Stimulated activated naive CD8-positive, alpha-beta T cell treated with anti-CD3 and anti-CD28 coated beads, Interleukin-15, Interleukin-2, amounts not matched to agents 100 ng/mL and 50 ng/mL, for 24 hours (primary cell): ENCODE results near the gene CENPE.

Source experiments
- H3K27ac Mint-ChIP-seq: one replicate; pipeline ENCODE4 v1.8.0; 2021; ENCODE audit warnings: mild to moderate bottlenecking, mixed read lengths
- H3K27me3 Mint-ChIP-seq: one replicate; pipeline ENCODE4 v1.8.0; 2021; ENCODE audit warnings: mixed read lengths
- H3K36me3 Mint-ChIP-seq: one replicate; pipeline ENCODE4 v1.8.0; 2021; ENCODE audit warnings: low read depth, mixed read lengths
- H3K4me1 Mint-ChIP-seq: one replicate; pipeline ENCODE4 v1.8.0; 2021; ENCODE audit warnings: low read depth, mixed read lengths
- H3K4me3 Mint-ChIP-seq: one replicate; pipeline ENCODE4 v1.8.0; 2021; ENCODE audit warnings: mild to moderate bottlenecking, mixed read lengths
- H3K9me3 Mint-ChIP-seq: one replicate; pipeline ENCODE4 v1.8.0; 2021; ENCODE audit warnings: mixed read lengths

CENPE gene

GRCh38 chr4:103075894-103076746, 122.0 kb downstream of the CENPE start:
- peaks cover 50% of the 10 kb centered on the region for H3K4me1 Mint-ChIP-seq
- no peaks in the 10 kb centered on the region for H3K27me3 Mint-ChIP-seq
- peaks cover 38% of the 10 kb centered on the region for H3K36me3 Mint-ChIP-seq
- peak overlapping the region; percentile 99 for H3K27ac Mint-ChIP-seq
- peak overlapping the region; percentile 94 for H3K4me3 Mint-ChIP-seq
- no peaks in the 10 kb centered on the region for H3K9me3 Mint-ChIP-seq

GRCh38 chr4:103075435-103075893, 122.7 kb downstream of the CENPE start:
- H3K4me3 Mint-ChIP-seq: peak overlapping the region; percentile 94
- peaks cover 38% of the 10 kb centered on the region for H3K36me3 Mint-ChIP-seq
- H3K4me1 Mint-ChIP-seq: peaks cover 46% of the 10 kb centered on the region
- no peaks in the 10 kb centered on the region for H3K27me3 Mint-ChIP-seq
- no peaks in the 10 kb centered on the region for H3K9me3 Mint-ChIP-seq
- peak overlapping the region; percentile 99 for H3K27ac Mint-ChIP-seq

DNA sequence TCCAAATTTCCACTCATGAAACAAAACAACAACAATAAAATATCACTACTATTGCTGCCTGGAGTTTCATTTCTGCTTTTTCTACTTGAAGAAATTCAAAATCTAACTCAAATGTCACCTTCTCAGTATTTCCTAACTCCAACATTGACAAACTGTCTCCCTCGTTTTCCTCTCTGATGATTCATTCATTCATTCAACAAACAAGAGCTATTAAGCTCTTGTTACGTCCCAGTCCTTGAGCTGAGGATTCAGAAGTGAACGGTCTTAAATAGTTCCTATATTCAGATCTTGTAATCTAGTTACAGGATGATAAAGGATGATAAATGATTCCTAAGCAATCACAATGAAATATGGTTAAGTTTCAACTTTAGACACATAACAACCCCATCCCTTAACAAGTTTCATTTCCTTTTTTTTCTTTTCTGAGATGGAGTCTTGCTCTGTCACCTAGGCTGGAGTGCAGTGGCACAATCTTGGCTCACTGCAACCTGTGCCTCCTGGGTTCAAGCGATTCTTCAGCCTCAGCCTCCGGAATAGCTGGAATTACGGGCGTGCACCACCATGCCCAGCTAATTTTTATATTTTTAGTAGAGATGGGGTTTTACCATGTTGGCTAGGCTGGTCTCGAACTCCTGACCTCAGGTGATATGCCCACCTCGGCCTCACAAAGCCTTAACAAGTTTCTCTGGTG, 123.3 kb downstream of the CENPE start:
- no peaks in the 10 kb centered on the region for H3K9me3 Mint-ChIP-seq
- peak overlapping the region; percentile 94 for H3K4me3 Mint-ChIP-seq
- peak overlapping the region; percentile 99 for H3K27ac Mint-ChIP-seq
- H3K27me3 Mint-ChIP-seq: no peaks in the 10 kb centered on the region
- peaks cover 38% of the 10 kb centered on the region for H3K36me3 Mint-ChIP-seq
- peaks cover 46% of the 10 kb centered on the region for H3K4me1 Mint-ChIP-seq

DNA sequence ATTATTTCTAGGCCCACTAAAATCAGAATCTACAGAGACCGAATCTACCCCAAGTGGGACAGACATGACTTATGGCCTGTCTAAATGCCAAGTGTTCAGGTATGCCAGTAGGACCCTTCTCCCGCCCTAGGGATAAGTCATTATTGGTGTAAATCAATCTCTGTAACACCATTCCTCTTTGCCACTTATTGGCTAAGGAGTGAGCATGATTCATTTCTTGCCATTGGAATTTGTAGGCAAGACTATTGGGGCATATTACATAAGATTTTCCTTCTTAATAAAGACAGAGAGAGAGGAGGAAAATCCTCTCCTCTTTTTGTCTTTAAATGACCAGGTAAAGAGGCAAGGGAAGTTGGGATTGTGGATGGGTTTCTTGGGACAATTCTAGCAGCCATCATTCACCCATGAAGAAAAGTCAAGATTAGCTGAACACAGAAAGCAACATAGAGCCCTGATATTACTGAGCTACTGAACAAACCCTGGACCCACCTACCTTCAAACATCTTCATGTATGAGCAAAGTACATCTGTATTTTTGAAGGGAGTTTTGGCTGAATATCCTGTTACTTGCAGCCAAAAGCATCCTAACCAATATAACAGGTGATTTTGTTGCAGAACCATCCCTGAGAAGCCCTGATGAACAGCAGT, 124.2 kb downstream of the CENPE start:
- Mint-ChIP-seq H3K36me3 (peaks cover 35% of the 10 kb centered on the region), H3K4me3 (peak overlapping the region; percentile 94), H3K27me3 (no peaks in the 10 kb centered on the region), H3K9me3 (no peaks in the 10 kb centered on the region), H3K4me1 (peaks cover 51% of the 10 kb centered on the region), H3K27ac (peak overlapping the region; percentile 58)

- H3K27ac Mint-ChIP-seq: no peak overlapping the region
- no peaks in the 10 kb centered on the region for H3K9me3 Mint-ChIP-seq
- H3K27me3 Mint-ChIP-seq: no peaks in the 10 kb centered on the region
- H3K4me3 Mint-ChIP-seq: no peak overlapping the region
- peaks cover 27% of the 10 kb centered on the region for H3K4me1 Mint-ChIP-seq
- peaks cover 48% of the 10 kb centered on the region for H3K36me3 Mint-ChIP-seq
These were observed 130.1 kb downstream of the CENPE start for GRCh38 chr4:103067841-103068547.

DNA sequence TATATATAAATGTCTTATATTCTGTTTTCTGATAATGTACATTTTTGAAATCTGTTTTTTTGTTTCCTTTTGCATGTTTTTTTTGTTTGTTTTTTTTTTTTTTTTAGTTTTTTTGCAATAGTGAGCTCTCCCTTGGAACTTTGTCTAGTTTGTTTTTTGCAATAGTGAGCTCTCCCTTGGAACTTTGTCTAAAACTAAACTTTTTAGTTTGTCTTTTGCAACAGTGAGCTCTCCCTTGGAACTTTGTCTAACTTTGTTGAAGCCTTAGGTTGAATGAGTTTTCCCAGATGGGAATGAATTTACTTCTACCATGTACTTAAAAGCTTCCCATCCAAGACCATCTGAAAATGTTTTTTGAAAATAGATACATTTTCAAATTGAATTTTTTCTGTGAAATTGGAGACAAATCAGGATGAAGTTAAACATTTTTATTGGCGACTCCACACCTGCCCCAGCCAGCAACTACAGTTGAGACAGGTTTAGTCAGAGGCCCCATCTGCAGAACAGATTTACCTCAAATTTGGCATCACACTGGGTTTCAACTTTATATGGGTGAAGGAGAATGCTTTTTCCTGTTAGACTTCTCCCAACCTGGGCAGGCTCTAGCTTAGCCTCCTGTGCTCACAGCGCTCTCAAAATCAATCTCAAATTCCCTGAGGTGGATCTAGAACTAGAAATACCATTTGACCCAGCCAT, 137.5 kb downstream of the CENPE start:
- H3K36me3 Mint-ChIP-seq: peaks cover 63% of the 10 kb centered on the region
- H3K27me3 Mint-ChIP-seq: no peaks in the 10 kb centered on the region
- H3K4me3 Mint-ChIP-seq: no peak overlapping the region
- no peaks in the 10 kb centered on the region for H3K9me3 Mint-ChIP-seq
- no peaks in the 10 kb centered on the region for H3K4me1 Mint-ChIP-seq
- no peak overlapping the region for H3K27ac Mint-ChIP-seq
